H1 (cell line): ENCODE measurements around the gene INPP4B.
A peak's percentile ranks its signal among the peaks of the same experiment; 100 is the strongest.

ENCODE experiments used
- CHD7 ChIP-seq: fragments of 300-600 bp; sonication (generic); IDR thresholded peaks from 2 replicates; pipeline ENCODE4 v1.7.1; 2012; ENCODE audit warnings: low read length, moderate library complexity, mild to moderate bottlenecking, inconsistent platforms; ENCODE audit not compliant: insufficient replicate concordance
- CTCF ChIP-seq, 3 experiments: IDR thresholded peaks; 1 replicate in 2 of 3; 2 replicates in 1 of 3; pipeline versions ENCODE4 v1.5.1 to v1.6.1; 2011; ENCODE audit warnings: low read length in 3 of 3, mild to moderate bottlenecking in 3 of 3, inconsistent platforms in 2 of 3, low read depth in 1 of 3, moderate library complexity in 1 of 3; ENCODE audit not compliant: insufficient read depth in 1 of 3; ENCODE audit errors: control extremely low read depth in 1 of 3
- EZH2 ChIP-seq: fragments of 200-600 bp; sonication (generic); IDR thresholded peaks from 2 replicates; pipeline ENCODE4 v1.7.1; 2012; ENCODE audit warnings: low read depth, mild to moderate bottlenecking, moderate library complexity, low read length, inconsistent platforms; ENCODE audit not compliant: severe bottlenecking
- MAFK ChIP-seq: IDR thresholded peaks from 2 replicates; pipeline ENCODE4 v1.6.1; 2012; ENCODE audit warnings: low read depth, mild to moderate bottlenecking, improper control_type of control experiment, low read length
- POLR2A ChIP-seq, 2 experiments: IDR thresholded peaks; 1 replicate in 1 of 2; 2 replicates in 1 of 2; pipeline ENCODE4 v1.6.1; 2011; ENCODE audit warnings: low read depth in 2 of 2, low read length in 2 of 2, mild to moderate bottlenecking in 2 of 2; ENCODE audit errors: control extremely low read depth in 1 of 2
- RFX5 ChIP-seq: IDR thresholded peaks from 2 replicates; pipeline ENCODE4 v1.6.1; 2011; ENCODE audit warnings: low read depth, low read length, improper control_type of control experiment, borderline replicate concordance
- TCF12 ChIP-seq: IDR thresholded peaks from 2 replicates; pipeline ENCODE4 v1.6.1; 2011; ENCODE audit warnings: low read depth, mild to moderate bottlenecking, low read length

GRCh38 chr4:142850478-142850877, 4.4 kb upstream of the INPP4B start:
- TF ChIP-seq RFX5 = no peak
- no peak for TF ChIP-seq CHD7
- no peak for TF ChIP-seq EZH2
- TF ChIP-seq CTCF (IDR thresholded peaks at IDR 0.05; ENCODE audit: control extremely low read depth in 1 of 3, insufficient read depth in 1 of 3, low read depth in 1 of 3, low read length in 3 of 3) = peak in 2 of 3 experiments; percentile 36 to 64; a peak in 2 of 4 replicates
- no peak for TF ChIP-seq MAFK
- TF ChIP-seq TCF12 = no peak
- no peak for TF ChIP-seq POLR2A (IDR thresholded peaks at IDR 0.05; ENCODE audit: control extremely low read depth in 1 of 2, low read depth in 2 of 2, low read length in 2 of 2)
